ENCODE measurements around the gene CCDC7.

DNA sequence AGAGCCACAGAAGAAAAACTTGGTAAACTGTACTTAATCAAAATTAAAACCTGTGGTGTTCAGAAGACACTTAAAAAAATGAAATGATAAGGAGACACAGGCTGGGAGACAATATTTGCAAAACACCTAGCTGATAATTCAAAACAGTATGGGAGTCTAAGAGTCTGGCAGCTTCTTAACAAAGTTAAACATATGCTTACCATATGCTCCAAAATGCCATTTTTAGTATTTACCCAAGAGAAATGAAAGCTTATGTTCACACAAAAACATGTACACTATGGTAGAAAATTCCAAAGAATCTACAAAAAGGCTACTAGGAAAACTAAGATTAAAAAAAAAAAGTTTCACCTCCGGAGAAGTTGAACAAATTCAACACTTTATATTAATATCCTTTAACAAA lies 463.5 kb downstream of the CCDC7 start:
- TF ChIP-seq, protein P1, sequence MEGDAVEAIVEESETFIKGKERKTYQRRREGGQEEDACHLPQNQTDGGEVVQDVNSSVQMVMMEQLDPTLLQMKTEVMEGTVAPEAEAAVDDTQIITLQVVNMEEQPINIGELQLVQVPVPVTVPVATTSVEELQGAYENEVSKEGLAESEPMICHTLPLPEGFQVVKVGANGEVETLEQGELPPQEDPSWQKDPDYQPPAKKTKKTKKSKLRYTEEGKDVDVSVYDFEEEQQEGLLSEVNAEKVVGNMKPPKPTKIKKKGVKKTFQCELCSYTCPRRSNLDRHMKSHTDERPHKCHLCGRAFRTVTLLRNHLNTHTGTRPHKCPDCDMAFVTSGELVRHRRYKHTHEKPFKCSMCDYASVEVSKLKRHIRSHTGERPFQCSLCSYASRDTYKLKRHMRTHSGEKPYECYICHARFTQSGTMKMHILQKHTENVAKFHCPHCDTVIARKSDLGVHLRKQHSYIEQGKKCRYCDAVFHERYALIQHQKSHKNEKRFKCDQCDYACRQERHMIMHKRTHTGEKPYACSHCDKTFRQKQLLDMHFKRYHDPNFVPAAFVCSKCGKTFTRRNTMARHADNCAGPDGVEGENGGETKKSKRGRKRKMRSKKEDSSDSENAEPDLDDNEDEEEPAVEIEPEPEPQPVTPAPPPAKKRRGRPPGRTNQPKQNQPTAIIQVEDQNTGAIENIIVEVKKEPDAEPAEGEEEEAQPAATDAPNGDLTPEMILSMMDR (IDR thresholded peaks at IDR 0.05; ENCODE audit: poor library complexity) = no peak
- no peak for TF ChIP-seq EZH2 (IDR thresholded peaks at IDR 0.05; ENCODE audit: borderline replicate concordance)
